Measurements from ENCODE around the gene CPZ. TPM values are rescaled to one million over a fixed set of nuclear protein-coding genes. Genes with fewer than 3 reads are reported as not detected.

Gene CPZ
- total and polyA plus RNA-seq, 2 of the 4 experiments (the other 2 are of a cell fraction) = 0.90 to 10.3 TPM

DNA sequence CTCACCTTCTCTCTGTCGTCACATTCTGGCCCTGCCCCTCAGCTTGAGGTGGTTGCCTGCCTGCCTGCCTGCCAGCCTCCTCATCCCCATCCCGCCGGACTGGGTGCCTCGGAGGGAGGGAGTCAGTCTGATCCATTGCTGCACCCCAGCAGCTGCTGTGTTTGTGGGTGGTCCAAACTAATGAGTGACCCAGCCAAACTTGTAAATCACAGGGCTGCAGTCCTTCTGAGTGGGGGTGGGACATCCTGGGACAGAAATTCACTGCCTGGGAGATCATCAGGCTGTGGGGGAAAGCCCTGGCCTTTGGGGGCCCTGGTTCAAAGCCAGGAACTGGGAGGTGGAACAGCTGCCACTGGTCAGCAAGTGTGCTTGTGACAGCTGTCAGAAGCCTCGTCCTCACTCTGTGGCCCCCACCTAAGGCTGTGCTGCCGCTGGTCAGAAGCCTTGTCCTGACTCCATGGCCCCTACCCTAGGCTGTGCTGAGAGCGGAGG is 6.8 kb upstream of the CPZ start:
- Histone ChIP-seq H2AK9ac (replicated peaks; ENCODE audit: low read depth, low read length, poor library complexity) (no peak overlapping the region), H3K36me3 (ENCODE audit: control insufficient read depth, insufficient read depth, low read length) (no peaks in the 10 kb centered on the region), H2BK20ac (ENCODE audit: low read depth, low read length) (no peak overlapping the region), H4K5ac (ENCODE audit: low read depth, low read length) (no peak overlapping the region), H2AK5ac (ENCODE audit: low read depth, low read length) (no peak overlapping the region), H3K14ac (replicated peaks; ENCODE audit: low read depth, low read length) (no peak overlapping the region), H3K27ac (ENCODE audit: insufficient read depth, low read length) (no peak overlapping the region), H3K4me3 (ENCODE audit: insufficient read depth, low read depth, low read length) (no peak overlapping the region), H2AFZ (replicated peaks; ENCODE audit: low read length, poor library complexity) (no peak overlapping the region), H3K9me1 (ENCODE audit: insufficient read depth, low read length) (no peaks in the 10 kb centered on the region), H3K18ac (ENCODE audit: low read depth, low read length) (no peak overlapping the region), H2BK120ac (ENCODE audit: low read depth, low read length) (no peak overlapping the region), H4K8ac (ENCODE audit: low read depth in 2 of 2, low read length in 2 of 2) (no peak overlapping the region), H4K91ac (ENCODE audit: insufficient read depth, low read depth, low read length) (no peak overlapping the region), H4K20me1 (ENCODE audit: insufficient read depth, low read length) (no peaks in the 10 kb centered on the region; the same call in 1 of the 2 replicates), H3K4me1 (ENCODE audit: control insufficient read depth, insufficient read depth, low read length) (peaks cover 2% of the 10 kb centered on the region; the same call in 1 of the 2 replicates), H2BK15ac (ENCODE audit: low read depth, low read length) (no peak overlapping the region), H3K4me2 (ENCODE audit: low read depth, low read length) (no peak overlapping the region), H3K79me1 (ENCODE audit: low read depth in 1 of 2, low read length in 2 of 2) (no peaks in the 10 kb centered on the region), H3K23ac (ENCODE audit: low read depth, low read length) (no peak overlapping the region), H3K27me3 (ENCODE audit: control insufficient read depth, insufficient read depth, low read length) (peaks cover 68% of the 10 kb centered on the region), H3K9me3 (ENCODE audit: control insufficient read depth, insufficient read depth, low read length) (no peaks in the 10 kb centered on the region; the same call in 1 of the 2 replicates), H3K9ac (ENCODE audit: low read depth, low read length) (no peak overlapping the region), H3K56ac (ENCODE audit: extremely low read depth, insufficient read depth, low read length) (no peak overlapping the region), H2BK5ac (ENCODE audit: low read depth, low read length, poor library complexity, severe bottlenecking) (no peak overlapping the region), H3K4ac (ENCODE audit: low read depth, low read length) (no peak overlapping the region)
- BruUV-seq (replicated peaks) = no TSS peak
- in situ Hi-C loops (cut with MboI; ENCODE audit: low sequenced_read_pairs) (no loop called here), intact Hi-C loops (cut with micrococcal nuclease) (no loop called here), dilution Hi-C loops (cut with HindIII; ENCODE audit: low sequenced_read_pairs, unreplicated experiment) (no loop called here)
- TF ChIP-seq RCOR1 (IDR thresholded peaks at IDR 0.05; ENCODE audit: insufficient replicate concordance, low read length) (no peak), RAD21 (IDR thresholded peaks at IDR 0.05; ENCODE audit: low read length) (no peak), CHD1 (IDR thresholded peaks at IDR 0.05; ENCODE audit: low read depth, low read length) (no peak), POLR2A (IDR thresholded peaks at IDR 0.05; ENCODE audit: low read depth, low read length) (no peak), MXI1 (IDR thresholded peaks at IDR 0.05; ENCODE audit: borderline replicate concordance, low read depth, low read length) (no peak), BHLHE40 (IDR thresholded peaks at IDR 0.05; ENCODE audit: low read depth, low read length) (no peak)
- WGBS, 2 experiments (ENCODE audit: extremely low coverage in 2 of 2, insufficient read length in 1 of 2) = 0% methylated on average over 1 of the region's 7 CpGs; no CpG with 5 or more reads in 1 of the 2 experiments
- ChIA-PET CTCF (no interaction called here), POLR2A (ENCODE audit: unreplicated experiment) (no interaction called here)
- ATAC-seq (ENCODE audit: low read depth) = no peak
- DNase-seq = no peak
